ENCODE measurements around the gene CENPF. TPM values are rescaled to one million over a fixed set of nuclear protein-coding genes. Genes with fewer than 3 reads are reported as not detected.
"Not testable (repeated sequence)": the region's sequence is repeated elsewhere in the genome, so short reads cannot be mapped to it uniquely, and the experiment has no call there.

Gene CENPF
- total RNA-seq, 1 donor: 0.73 TPM

- Histone ChIP-seq H3K9me3 (ENCODE audit: low read depth, low read length) (no peaks in the 10 kb centered on the region), H3K27me3 (ENCODE audit: insufficient read depth, low read length) (no peaks in the 10 kb centered on the region), H3K4me3 (ENCODE audit: low read length) (no peak overlapping the region), H3K4me1 (ENCODE audit: insufficient read depth, low read length) (no peaks in the 10 kb centered on the region)
Measured at GRCh38 chr1:214649607-214650006, 46.6 kb downstream of the CENPF start.

GRCh38 chr1:214650664-214651063 is 47.7 kb downstream of the CENPF start:
- Histone ChIP-seq H3K9me3 (ENCODE audit: low read depth, low read length) (no peaks in the 10 kb centered on the region), H3K4me1 (ENCODE audit: insufficient read depth, low read length) (no peaks in the 10 kb centered on the region), H3K4me3 (ENCODE audit: low read length) (no peak overlapping the region), H3K27me3 (ENCODE audit: insufficient read depth, low read length) (no peaks in the 10 kb centered on the region)

- H3K9me3 ChIP-seq (ENCODE audit: low read depth, low read length): no peaks in the 10 kb centered on the region
- H3K4me1 ChIP-seq (ENCODE audit: insufficient read depth, low read length): no peaks in the 10 kb centered on the region
- H3K4me3 ChIP-seq (ENCODE audit: low read length): no peak overlapping the region
- H3K27me3 ChIP-seq (ENCODE audit: insufficient read depth, low read length): no peaks in the 10 kb centered on the region
Measured at GRCh38 chr1:214657299-214657698, 54.3 kb downstream of the CENPF start.

GRCh38 chr1:214658175-214658574 is 55.2 kb downstream of the CENPF start:
- no peaks in the 10 kb centered on the region for H3K4me1 ChIP-seq (ENCODE audit: insufficient read depth, low read length)
- H3K4me3 ChIP-seq (ENCODE audit: low read length): no peak overlapping the region
- H3K27me3 ChIP-seq (ENCODE audit: insufficient read depth, low read length): no peaks in the 10 kb centered on the region
- no peaks in the 10 kb centered on the region for H3K9me3 ChIP-seq (ENCODE audit: low read depth, low read length)

GRCh38 chr1:214658785-214659184 is 55.8 kb downstream of the CENPF start:
- no peaks in the 10 kb centered on the region for H3K27me3 ChIP-seq (ENCODE audit: insufficient read depth, low read length)
- no peak overlapping the region for H3K4me3 ChIP-seq (ENCODE audit: low read length)
- no peaks in the 10 kb centered on the region for H3K4me1 ChIP-seq (ENCODE audit: insufficient read depth, low read length)
- H3K9me3 ChIP-seq (ENCODE audit: low read depth, low read length): no peaks in the 10 kb centered on the region

- H3K4me3 ChIP-seq (ENCODE audit: low read length): no peak overlapping the region
- no peaks in the 10 kb centered on the region for H3K4me1 ChIP-seq (ENCODE audit: insufficient read depth, low read length)
- H3K9me3 ChIP-seq (ENCODE audit: low read depth, low read length): no peaks in the 10 kb centered on the region
- H3K27me3 ChIP-seq (ENCODE audit: insufficient read depth, low read length): no peaks in the 10 kb centered on the region
Measured at GRCh38 chr1:214660190-214660589, 57.2 kb downstream of the CENPF start.

- no peaks in the 10 kb centered on the region for H3K27me3 ChIP-seq (ENCODE audit: insufficient read depth, low read length)
- no peak overlapping the region for H3K4me3 ChIP-seq (ENCODE audit: low read length)
- H3K9me3 ChIP-seq (ENCODE audit: low read depth, low read length): no peaks in the 10 kb centered on the region
- H3K4me1 ChIP-seq (ENCODE audit: insufficient read depth, low read length): no peaks in the 10 kb centered on the region
Measured at GRCh38 chr1:214660900-214661299, 57.9 kb downstream of the CENPF start.

GRCh38 chr1:214662223-214662785 is 59.3 kb downstream of the CENPF start:
- H3K27me3 ChIP-seq (ENCODE audit: insufficient read depth, low read length): no peaks in the 10 kb centered on the region

GRCh38 chr1:214664651-214665433 is 61.8 kb downstream of the CENPF start:
- Histone ChIP-seq H3K9me3 (ENCODE audit: low read depth, low read length) (no peaks in the 10 kb centered on the region), H3K27me3 (ENCODE audit: insufficient read depth, low read length) (no peaks in the 10 kb centered on the region), H3K4me1 (ENCODE audit: insufficient read depth, low read length) (no peaks in the 10 kb centered on the region), H3K4me3 (ENCODE audit: low read length) (no peak overlapping the region)

More at GRCh38 chr1:214662223-214662785, 59.3 kb downstream of the CENPF start:
- H3K9me3 ChIP-seq (ENCODE audit: low read depth, low read length): no peaks in the 10 kb centered on the region
- H3K4me1 ChIP-seq (ENCODE audit: insufficient read depth, low read length): no peaks in the 10 kb centered on the region
- no peak overlapping the region for H3K4me3 ChIP-seq (ENCODE audit: low read length)

- Histone ChIP-seq H3K4me1 (ENCODE audit: insufficient read depth, low read length) (no peaks in the 10 kb centered on the region), H3K9me3 (ENCODE audit: low read depth, low read length) (no peaks in the 10 kb centered on the region), H3K4me3 (ENCODE audit: low read length) (no peak overlapping the region), H3K27me3 (ENCODE audit: insufficient read depth, low read length) (no peaks in the 10 kb centered on the region)
Measured at GRCh38 chr1:214665606-214666110, 62.7 kb downstream of the CENPF start.

GRCh38 chr1:214666674-214667073 is 63.7 kb downstream of the CENPF start:
- Histone ChIP-seq H3K4me3 (ENCODE audit: low read length) (no peak overlapping the region), H3K9me3 (ENCODE audit: low read depth, low read length) (no peaks in the 10 kb centered on the region), H3K27me3 (ENCODE audit: insufficient read depth, low read length) (no peaks in the 10 kb centered on the region), H3K4me1 (ENCODE audit: insufficient read depth, low read length) (no peaks in the 10 kb centered on the region)

GRCh38 chr1:214670098-214670497 is 67.1 kb downstream of the CENPF start:
- Histone ChIP-seq H3K4me3 (ENCODE audit: low read length) (no peak overlapping the region), H3K4me1 (ENCODE audit: insufficient read depth, low read length) (no peaks in the 10 kb centered on the region), H3K27me3 (ENCODE audit: insufficient read depth, low read length) (no peaks in the 10 kb centered on the region), H3K9me3 (ENCODE audit: low read depth, low read length) (no peaks in the 10 kb centered on the region)

GRCh38 chr1:214673029-214673428 is 70.0 kb downstream of the CENPF start:
- not testable (repeated sequence) for H3K4me1 ChIP-seq (ENCODE audit: insufficient read depth, low read length); H3K27me3 ChIP-seq (ENCODE audit: insufficient read depth, low read length); H3K9me3 ChIP-seq (ENCODE audit: low read depth, low read length); H3K4me3 ChIP-seq (ENCODE audit: low read length)

- Histone ChIP-seq H3K27me3 (ENCODE audit: insufficient read depth, low read length) (no peaks in the 10 kb centered on the region), H3K4me1 (ENCODE audit: insufficient read depth, low read length) (no peaks in the 10 kb centered on the region), H3K9me3 (ENCODE audit: low read depth, low read length) (no peaks in the 10 kb centered on the region), H3K4me3 (ENCODE audit: low read length) (no peak overlapping the region)
Measured at GRCh38 chr1:214673576-214673975, 70.6 kb downstream of the CENPF start.

- not testable (repeated sequence) for H3K9me3 ChIP-seq (ENCODE audit: low read depth, low read length); H3K4me3 ChIP-seq (ENCODE audit: low read length); H3K4me1 ChIP-seq (ENCODE audit: insufficient read depth, low read length); H3K27me3 ChIP-seq (ENCODE audit: insufficient read depth, low read length)
Measured at GRCh38 chr1:214675524-214675923, 72.5 kb downstream of the CENPF start.

GRCh38 chr1:214676747-214677146 is 73.8 kb downstream of the CENPF start:
- Histone ChIP-seq H3K9me3 (ENCODE audit: low read depth, low read length) (no peaks in the 10 kb centered on the region), H3K27me3 (ENCODE audit: insufficient read depth, low read length) (no peaks in the 10 kb centered on the region), H3K4me1 (ENCODE audit: insufficient read depth, low read length) (no peaks in the 10 kb centered on the region), H3K4me3 (ENCODE audit: low read length) (no peak overlapping the region)
